WTC11 (cell line): Measurements from ENCODE around the gene CYSRT1.

Experiments
- TF ChIP-seq, protein P1 (sequence below): fragments of 200-600 bp; IDR thresholded peaks from 2 replicates; pipeline ENCODE4 v1.8.0; 2022; ENCODE audit warnings: antibody characterized with exemption
- TF ChIP-seq, protein P2 (sequence below): sonication (generic); formaldehyde crosslinking; IDR thresholded peaks from 2 replicates; pipeline ENCODE4 v1.8.1; 2022; ENCODE audit warnings: mild to moderate bottlenecking, moderate library complexity, missing genetic modification reagents

DNA sequence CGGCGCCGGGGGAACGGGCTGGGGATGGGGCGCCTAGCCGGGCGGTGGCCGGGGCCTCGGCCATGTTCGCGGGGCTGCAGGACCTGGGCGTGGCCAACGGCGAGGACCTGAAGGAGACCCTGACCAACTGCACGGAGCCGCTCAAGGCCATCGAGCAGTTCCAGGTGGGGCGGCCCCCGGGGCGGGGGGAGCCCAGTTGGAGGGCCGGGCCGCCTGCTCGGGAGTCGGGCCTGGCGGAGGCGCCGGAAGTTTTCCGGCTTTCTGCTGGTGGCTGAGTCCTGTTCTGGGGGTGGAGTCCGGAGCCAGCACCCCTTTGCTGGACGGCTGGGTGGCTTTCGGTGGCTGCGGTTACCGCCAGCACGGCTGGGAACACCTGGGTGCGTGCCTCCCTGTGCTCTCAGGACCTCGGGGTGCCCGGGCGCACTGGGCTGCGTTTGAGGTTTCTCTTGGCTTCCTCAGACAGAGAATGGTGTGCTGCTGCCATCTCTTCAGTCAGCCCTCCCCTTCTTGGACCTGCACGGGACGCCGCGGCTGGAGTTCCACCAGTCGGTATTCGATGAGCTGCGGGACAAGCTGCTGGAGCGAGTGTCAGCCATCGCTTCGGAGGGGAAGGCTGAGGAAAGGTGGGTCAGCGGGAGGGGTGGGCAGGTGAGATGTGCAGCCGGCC lies 30.6 kb downstream of the CYSRT1 start:
- TF ChIP-seq, protein P1, sequence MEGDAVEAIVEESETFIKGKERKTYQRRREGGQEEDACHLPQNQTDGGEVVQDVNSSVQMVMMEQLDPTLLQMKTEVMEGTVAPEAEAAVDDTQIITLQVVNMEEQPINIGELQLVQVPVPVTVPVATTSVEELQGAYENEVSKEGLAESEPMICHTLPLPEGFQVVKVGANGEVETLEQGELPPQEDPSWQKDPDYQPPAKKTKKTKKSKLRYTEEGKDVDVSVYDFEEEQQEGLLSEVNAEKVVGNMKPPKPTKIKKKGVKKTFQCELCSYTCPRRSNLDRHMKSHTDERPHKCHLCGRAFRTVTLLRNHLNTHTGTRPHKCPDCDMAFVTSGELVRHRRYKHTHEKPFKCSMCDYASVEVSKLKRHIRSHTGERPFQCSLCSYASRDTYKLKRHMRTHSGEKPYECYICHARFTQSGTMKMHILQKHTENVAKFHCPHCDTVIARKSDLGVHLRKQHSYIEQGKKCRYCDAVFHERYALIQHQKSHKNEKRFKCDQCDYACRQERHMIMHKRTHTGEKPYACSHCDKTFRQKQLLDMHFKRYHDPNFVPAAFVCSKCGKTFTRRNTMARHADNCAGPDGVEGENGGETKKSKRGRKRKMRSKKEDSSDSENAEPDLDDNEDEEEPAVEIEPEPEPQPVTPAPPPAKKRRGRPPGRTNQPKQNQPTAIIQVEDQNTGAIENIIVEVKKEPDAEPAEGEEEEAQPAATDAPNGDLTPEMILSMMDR: no peak
- TF ChIP-seq, protein P2, sequence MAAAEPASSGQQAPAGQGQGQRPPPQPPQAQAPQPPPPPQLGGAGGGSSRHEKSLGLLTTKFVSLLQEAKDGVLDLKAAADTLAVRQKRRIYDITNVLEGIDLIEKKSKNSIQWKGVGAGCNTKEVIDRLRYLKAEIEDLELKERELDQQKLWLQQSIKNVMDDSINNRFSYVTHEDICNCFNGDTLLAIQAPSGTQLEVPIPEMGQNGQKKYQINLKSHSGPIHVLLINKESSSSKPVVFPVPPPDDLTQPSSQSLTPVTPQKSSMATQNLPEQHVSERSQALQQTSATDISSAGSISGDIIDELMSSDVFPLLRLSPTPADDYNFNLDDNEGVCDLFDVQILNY (CRISPR knock-in tag): no peak
